Measurements from ENCODE around the gene RIOX2. TPM values are rescaled to one million over a fixed set of nuclear protein-coding genes. Genes with fewer than 3 reads are reported as not detected.

Gene RIOX2
- total and polyA plus RNA-seq, 5 donors from 2014 or later, result 21.8 to 32.2 (median 29.0) TPM

DNA sequence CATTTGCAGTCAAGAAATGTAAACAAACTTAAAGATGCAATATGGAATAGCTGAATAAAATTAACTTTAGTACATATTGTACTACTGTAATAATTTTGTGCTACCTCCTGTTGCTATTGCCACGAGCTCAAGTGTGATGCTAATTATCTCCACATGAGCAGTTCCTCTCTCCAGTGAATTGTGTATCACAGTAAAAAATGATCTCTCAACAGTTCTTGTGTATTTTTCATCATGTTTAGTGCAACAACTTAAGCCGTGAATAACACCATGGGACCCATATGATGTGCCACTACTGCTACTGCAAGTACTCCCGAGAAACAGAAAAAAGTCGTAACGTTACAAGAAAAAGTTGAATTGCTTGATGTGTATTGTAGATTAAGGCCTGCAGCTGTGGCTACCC, 12.4 kb downstream of the RIOX2 start:
- DNase-seq, result no peak
- Histone ChIP-seq H3K27ac (ENCODE audit: insufficient read depth, low read length, poor library complexity, severe bottlenecking) (no peak overlapping the region), H3K4me1 (ENCODE audit: control insufficient read depth, insufficient read depth, low read length, poor library complexity, severe bottlenecking) (no peaks in the 10 kb centered on the region), H3K9me3 (ENCODE audit: control insufficient read depth in 2 of 2, low read length in 2 of 2) (no peaks in the 10 kb centered on the region), H3K36me3 (ENCODE audit: control insufficient read depth, insufficient read depth, low read length) (peaks cover 59% of the 10 kb centered on the region), H3K4me3 (ENCODE audit: low read depth, low read length) (no peak overlapping the region), H3K27me3 (ENCODE audit: control insufficient read depth, insufficient read depth, low read length) (no peaks in the 10 kb centered on the region)
- no peak for ATAC-seq (ENCODE audit: low read depth in 2 of 2)
- Mint-ChIP-seq H3K9me3 (no peaks in the 10 kb centered on the region), H3K4me1 (peaks cover 15 to 54% (median 31%) of the 10 kb centered on the region in 4 donors), H3K36me3 (peaks cover 35% of the 10 kb centered on the region), H3K27me3 (no peaks in the 10 kb centered on the region), H3K27ac (no peak overlapping the region), H3K4me3 (no peak overlapping the region)

DNA sequence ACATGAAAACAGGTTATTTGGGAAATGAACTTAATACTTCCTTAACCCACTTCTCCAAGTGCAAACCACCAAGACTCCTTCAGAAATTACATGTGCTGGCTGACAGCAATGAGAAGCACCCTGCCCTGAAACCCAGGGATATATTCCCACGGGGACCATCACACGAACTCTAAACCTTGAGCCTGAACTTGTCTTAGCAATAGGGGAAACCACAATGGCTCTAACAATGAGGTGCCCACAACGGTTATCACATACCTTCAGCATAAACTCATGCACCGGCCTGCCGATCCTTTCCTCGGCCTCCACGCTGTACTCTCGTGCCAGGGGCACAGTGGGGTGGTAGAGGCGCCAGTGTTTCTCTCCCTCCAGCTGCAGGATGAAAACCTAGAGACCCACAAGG, 13.4 kb downstream of the RIOX2 start:
- no peaks in the 10 kb centered on the region for H3K27me3 ChIP-seq (ENCODE audit: control insufficient read depth, insufficient read depth, low read length)
- no peak for DNase-seq
- Mint-ChIP-seq H3K36me3 (peaks cover 31% of the 10 kb centered on the region), H3K27ac (no peak overlapping the region), H3K9me3 (no peaks in the 10 kb centered on the region), H3K27me3 (no peaks in the 10 kb centered on the region), H3K4me1 (peaks cover 12 to 46% (median 24%) of the 10 kb centered on the region in 4 donors), H3K4me3 (no peak overlapping the region)
- H3K36me3 ChIP-seq (ENCODE audit: control insufficient read depth, insufficient read depth, low read length), result peaks cover 67% of the 10 kb centered on the region
- ATAC-seq (ENCODE audit: low read depth in 2 of 2), result no peak
- no peak overlapping the region for H3K27ac ChIP-seq (ENCODE audit: insufficient read depth, low read length, poor library complexity, severe bottlenecking)
- H3K4me1 ChIP-seq (ENCODE audit: control insufficient read depth, insufficient read depth, low read length, poor library complexity, severe bottlenecking), result no peaks in the 10 kb centered on the region
- no peak overlapping the region for H3K4me3 ChIP-seq (ENCODE audit: low read depth, low read length)
- H3K9me3 ChIP-seq (ENCODE audit: control insufficient read depth in 2 of 2, low read length in 2 of 2), result no peaks in the 10 kb centered on the region

DNA sequence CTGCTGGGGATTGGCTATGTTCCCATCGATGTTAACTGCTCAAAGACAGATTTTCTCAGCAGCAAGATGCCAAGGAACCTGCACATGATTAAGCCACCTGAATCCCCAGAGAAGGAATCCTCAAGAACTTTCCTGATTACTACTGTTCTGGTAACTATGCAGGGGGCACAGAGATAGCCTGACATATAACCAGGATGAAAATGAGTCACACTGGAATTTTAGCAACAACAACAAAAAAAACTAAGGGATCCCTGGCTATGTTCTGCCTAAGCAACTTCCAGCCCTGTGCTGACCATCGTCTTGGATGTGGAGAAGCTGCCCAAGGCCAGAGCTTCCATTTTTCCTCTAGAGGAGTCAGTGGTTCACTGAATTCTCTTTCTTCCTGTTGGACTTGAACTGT, 13.8 kb downstream of the RIOX2 start:
- Histone ChIP-seq H3K4me1 (ENCODE audit: control insufficient read depth, insufficient read depth, low read length, poor library complexity, severe bottlenecking) (no peaks in the 10 kb centered on the region), H3K27me3 (ENCODE audit: control insufficient read depth, insufficient read depth, low read length) (no peaks in the 10 kb centered on the region), H3K9me3 (ENCODE audit: control insufficient read depth in 2 of 2, low read length in 2 of 2) (no peaks in the 10 kb centered on the region), H3K4me3 (ENCODE audit: low read depth, low read length) (no peak overlapping the region), H3K36me3 (ENCODE audit: control insufficient read depth, insufficient read depth, low read length) (peaks cover 67% of the 10 kb centered on the region), H3K27ac (ENCODE audit: insufficient read depth, low read length, poor library complexity, severe bottlenecking) (no peak overlapping the region)
- ATAC-seq (ENCODE audit: low read depth in 2 of 2) (no peak), DNase-seq (no peak)
- Mint-ChIP-seq H3K27me3 (no peaks in the 10 kb centered on the region), H3K27ac (no peak overlapping the region), H3K4me3 (no peak overlapping the region), H3K4me1 (peaks cover 8 to 42% (median 20%) of the 10 kb centered on the region in 4 donors), H3K9me3 (no peaks in the 10 kb centered on the region), H3K36me3 (peaks cover 28% of the 10 kb centered on the region)

DNA sequence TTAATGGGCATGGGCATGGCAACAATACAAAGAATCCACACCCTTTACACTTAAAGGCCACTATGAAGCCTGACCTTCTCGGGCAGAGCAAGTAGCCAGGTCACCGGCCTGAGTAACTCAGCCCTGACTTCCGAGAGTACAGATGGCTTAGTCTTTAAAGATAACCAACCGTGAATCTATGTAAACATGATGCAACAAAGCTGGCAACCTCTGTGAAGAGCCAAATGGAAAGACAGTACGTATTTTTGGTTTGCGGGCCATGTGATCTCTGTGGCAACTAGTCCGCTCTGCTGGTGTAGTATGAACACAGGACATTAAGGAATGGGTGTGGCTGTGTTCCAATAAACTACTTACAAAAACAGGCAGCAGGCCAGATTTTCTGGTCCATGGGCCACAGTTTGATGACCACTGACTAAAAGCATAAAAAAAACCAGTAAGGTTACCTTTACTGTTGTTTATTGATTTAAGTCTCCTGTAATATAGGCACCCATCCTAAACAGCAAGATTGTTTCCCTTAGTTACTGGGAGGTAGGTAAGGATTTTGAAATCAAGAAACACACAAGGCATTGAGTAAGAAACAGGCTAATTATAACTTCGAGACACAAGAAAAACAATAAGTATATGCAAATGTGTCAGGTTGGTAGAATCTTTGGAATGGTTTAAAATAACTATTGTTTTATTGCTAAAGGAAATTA, 14.5 kb downstream of the RIOX2 start:
- no peak for DNase-seq
- Mint-ChIP-seq H3K27ac (no peak overlapping the region), H3K4me1 (peaks cover 7 to 40% (median 18%) of the 10 kb centered on the region in 4 donors), H3K36me3 (peaks cover 34% of the 10 kb centered on the region), H3K27me3 (no peaks in the 10 kb centered on the region), H3K9me3 (no peaks in the 10 kb centered on the region), H3K4me3 (no peak overlapping the region)
- Histone ChIP-seq H3K4me3 (ENCODE audit: low read depth, low read length) (no peak overlapping the region), H3K4me1 (ENCODE audit: control insufficient read depth, insufficient read depth, low read length, poor library complexity, severe bottlenecking) (no peaks in the 10 kb centered on the region), H3K27me3 (ENCODE audit: control insufficient read depth, insufficient read depth, low read length) (no peaks in the 10 kb centered on the region), H3K27ac (ENCODE audit: insufficient read depth, low read length, poor library complexity, severe bottlenecking) (no peak overlapping the region), H3K9me3 (ENCODE audit: control insufficient read depth in 2 of 2, low read length in 2 of 2) (no peaks in the 10 kb centered on the region), H3K36me3 (ENCODE audit: control insufficient read depth, insufficient read depth, low read length) (peaks cover 72% of the 10 kb centered on the region)
- no peak for ATAC-seq (ENCODE audit: low read depth in 2 of 2)

DNA sequence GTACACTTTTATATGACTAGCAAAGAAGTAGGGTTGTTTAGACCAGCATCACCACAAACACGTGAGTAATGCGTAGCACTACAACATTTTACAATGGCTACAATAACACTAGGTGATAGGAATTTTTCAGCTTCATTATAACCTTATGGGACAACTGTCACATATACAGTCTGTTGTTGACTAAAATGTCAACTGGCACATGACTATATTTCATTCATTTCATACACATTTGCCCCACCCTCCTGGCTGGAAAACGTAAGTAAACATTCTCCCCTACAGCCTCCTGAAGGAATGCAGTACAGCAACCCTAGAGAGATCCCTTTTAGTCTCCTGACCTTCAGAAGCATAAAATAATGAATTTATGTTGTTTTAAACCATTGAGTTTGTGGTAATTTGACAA, 16.2 kb downstream of the RIOX2 start:
- H3K9me3 ChIP-seq (ENCODE audit: control insufficient read depth in 2 of 2, low read length in 2 of 2), result no peaks in the 10 kb centered on the region
- DNase-seq (no peak), ATAC-seq (ENCODE audit: low read depth in 2 of 2) (no peak)
- Mint-ChIP-seq H3K9me3 (no peaks in the 10 kb centered on the region), H3K27me3 (no peaks in the 10 kb centered on the region), H3K4me1 (peaks cover 0 to 23% (median 6%) of the 10 kb centered on the region in 4 donors), H3K36me3 (peaks cover 37% of the 10 kb centered on the region), H3K27ac (peak overlapping the region in 2 of 3 donors; percentile 27 to 75), H3K4me3 (no peak overlapping the region)
- no peaks in the 10 kb centered on the region for H3K27me3 ChIP-seq (ENCODE audit: control insufficient read depth, insufficient read depth, low read length)
- H3K4me1 ChIP-seq (ENCODE audit: control insufficient read depth, insufficient read depth, low read length, poor library complexity, severe bottlenecking), result no peaks in the 10 kb centered on the region
- no peak overlapping the region for H3K4me3 ChIP-seq (ENCODE audit: low read depth, low read length)
- no peak overlapping the region for H3K27ac ChIP-seq (ENCODE audit: insufficient read depth, low read length, poor library complexity, severe bottlenecking)
- H3K36me3 ChIP-seq (ENCODE audit: control insufficient read depth, insufficient read depth, low read length), result peaks cover 76% of the 10 kb centered on the region

DNA sequence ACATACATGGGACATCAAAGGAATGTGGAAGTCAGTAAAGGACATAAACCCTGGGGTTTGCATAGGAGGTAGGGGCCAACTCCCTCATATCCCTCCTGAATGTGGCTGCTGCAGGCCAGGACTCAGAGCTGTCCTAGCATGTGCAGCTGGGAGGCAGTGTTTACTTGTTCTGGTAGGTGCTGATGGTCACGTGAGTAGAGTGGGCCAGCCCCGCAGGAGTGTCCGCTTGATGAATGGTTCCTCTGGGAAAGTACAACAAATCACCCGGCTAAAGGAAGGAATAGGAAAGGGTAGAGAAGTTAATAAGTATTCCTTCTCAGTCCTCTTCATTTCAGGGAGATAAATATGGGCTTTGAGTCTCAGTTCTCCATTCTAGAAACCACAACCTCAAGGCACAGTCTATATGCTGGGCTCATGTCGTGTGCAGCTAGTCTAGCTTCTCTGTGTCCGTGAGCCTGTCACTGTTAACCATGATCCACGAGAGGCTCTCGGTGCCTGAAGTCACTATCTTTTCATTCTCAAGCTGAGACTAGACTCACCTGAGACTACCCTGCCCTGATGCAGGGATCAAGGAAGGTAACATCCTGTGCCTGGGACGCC, 17.9 kb downstream of the RIOX2 start:
- ATAC-seq (ENCODE audit: low read depth in 2 of 2) (no peak), DNase-seq (no peak)
- peaks cover 45% of the 10 kb centered on the region for H3K36me3 Mint-ChIP-seq
- H3K4me1 Mint-ChIP-seq, result peaks cover 0 to 20% (median 3%) of the 10 kb centered on the region in 4 donors
- no peaks in the 10 kb centered on the region for H3K27me3 Mint-ChIP-seq
- no peaks in the 10 kb centered on the region for H3K4me1 ChIP-seq (ENCODE audit: control insufficient read depth, insufficient read depth, low read length, poor library complexity, severe bottlenecking)
- no peak overlapping the region for H3K4me3 Mint-ChIP-seq
- no peaks in the 10 kb centered on the region for H3K9me3 Mint-ChIP-seq
- H3K9me3 ChIP-seq (ENCODE audit: control insufficient read depth in 2 of 2, low read length in 2 of 2), result no peaks in the 10 kb centered on the region
- H3K36me3 ChIP-seq (ENCODE audit: control insufficient read depth, insufficient read depth, low read length), result peaks cover 80% of the 10 kb centered on the region
- peak overlapping the region in 1 of 3 donors; percentile 35 for H3K27ac Mint-ChIP-seq
- no peak overlapping the region for H3K4me3 ChIP-seq (ENCODE audit: low read depth, low read length)
- H3K27ac ChIP-seq (ENCODE audit: insufficient read depth, low read length, poor library complexity, severe bottlenecking), result no peak overlapping the region
- no peaks in the 10 kb centered on the region for H3K27me3 ChIP-seq (ENCODE audit: control insufficient read depth, insufficient read depth, low read length)

DNA sequence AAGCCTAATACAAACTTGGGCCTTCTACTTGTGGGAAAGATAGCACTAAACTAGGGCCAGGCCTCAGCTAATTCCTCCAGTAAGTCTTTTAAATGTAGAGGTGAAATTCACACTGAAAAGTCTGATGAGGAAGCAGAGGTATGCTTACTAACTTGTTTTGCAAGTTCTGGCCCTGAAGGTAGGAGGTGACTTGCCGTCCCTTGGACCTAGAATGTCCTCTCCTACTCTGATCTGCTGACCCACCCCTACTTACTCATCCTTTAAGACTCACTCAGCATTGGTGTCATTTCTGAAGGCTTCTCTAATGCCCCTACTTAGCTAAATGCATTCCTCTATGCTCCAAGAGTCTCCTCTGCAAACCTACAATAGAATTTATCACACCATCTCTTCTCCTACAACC, 19.4 kb downstream of the RIOX2 start:
- Mint-ChIP-seq H3K9me3 (no peaks in the 10 kb centered on the region), H3K27me3 (no peaks in the 10 kb centered on the region), H3K36me3 (peaks cover 55% of the 10 kb centered on the region), H3K4me3 (no peak overlapping the region), H3K4me1 (peaks cover 0 to 11% (median 3%) of the 10 kb centered on the region in 4 donors), H3K27ac (peak overlapping the region in 1 of 3 donors; percentile 44)
- Histone ChIP-seq H3K9me3 (ENCODE audit: control insufficient read depth in 2 of 2, low read length in 2 of 2) (no peaks in the 10 kb centered on the region), H3K4me1 (ENCODE audit: control insufficient read depth, insufficient read depth, low read length, poor library complexity, severe bottlenecking) (no peaks in the 10 kb centered on the region), H3K36me3 (ENCODE audit: control insufficient read depth, insufficient read depth, low read length) (peaks cover 80% of the 10 kb centered on the region), H3K4me3 (ENCODE audit: low read depth, low read length) (no peak overlapping the region), H3K27me3 (ENCODE audit: control insufficient read depth, insufficient read depth, low read length) (no peaks in the 10 kb centered on the region), H3K27ac (ENCODE audit: insufficient read depth, low read length, poor library complexity, severe bottlenecking) (no peak overlapping the region)
- ATAC-seq (ENCODE audit: low read depth in 2 of 2) (no peak), DNase-seq (no peak)

DNA sequence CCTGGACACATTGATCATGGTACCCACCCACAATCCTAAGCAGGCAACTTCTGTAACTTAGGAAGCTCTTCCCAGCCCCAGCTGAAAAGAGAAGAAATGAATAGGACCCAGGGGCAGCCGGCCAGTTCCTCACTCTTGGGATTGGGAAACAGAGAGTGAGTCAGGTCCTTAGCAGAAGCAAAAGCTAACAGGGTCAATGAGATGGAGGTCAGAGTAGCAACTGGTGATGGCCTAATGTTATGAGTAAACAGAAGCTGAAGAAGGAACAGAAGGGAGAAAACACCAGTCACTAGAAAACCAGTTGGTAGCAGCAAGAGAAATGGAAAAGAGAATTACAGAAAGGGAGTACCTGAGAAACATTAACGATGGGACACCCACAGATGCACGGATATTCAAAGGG, 20.0 kb downstream of the RIOX2 start:
- Mint-ChIP-seq H3K27me3 (no peaks in the 10 kb centered on the region), H3K9me3 (no peaks in the 10 kb centered on the region), H3K36me3 (peaks cover 57% of the 10 kb centered on the region), H3K27ac (peak overlapping the region in 1 of 3 donors; percentile 44), H3K4me1 (peaks cover 0 to 11% (median 2%) of the 10 kb centered on the region in 4 donors), H3K4me3 (no peak overlapping the region)
- Histone ChIP-seq H3K27ac (ENCODE audit: insufficient read depth, low read length, poor library complexity, severe bottlenecking) (no peak overlapping the region), H3K27me3 (ENCODE audit: control insufficient read depth, insufficient read depth, low read length) (no peaks in the 10 kb centered on the region), H3K9me3 (ENCODE audit: control insufficient read depth in 2 of 2, low read length in 2 of 2) (no peaks in the 10 kb centered on the region), H3K4me3 (ENCODE audit: low read depth, low read length) (no peak overlapping the region), H3K36me3 (ENCODE audit: control insufficient read depth, insufficient read depth, low read length) (peaks cover 80% of the 10 kb centered on the region), H3K4me1 (ENCODE audit: control insufficient read depth, insufficient read depth, low read length, poor library complexity, severe bottlenecking) (no peaks in the 10 kb centered on the region)
- no peak for ATAC-seq (ENCODE audit: low read depth in 2 of 2)
- no peak for DNase-seq
